Caco-2 (cell line): ENCODE measurements around the gene LYZL4. TPM values are rescaled to one million over a fixed set of nuclear protein-coding genes. Genes with fewer than 3 reads are reported as not detected.

ENCODE experiments used
- BruUV-seq: library from RNA; stranded (reverse); fragments of 400-500 nt; replicated peaks from 2 replicates; lab custom pipeline; 2021; lab: Mats Ljungman, UMichigan
- CTCF ChIA-PET: fragments of 300-600 bp; sonication (Branson Sonifier 250); formaldehyde crosslinking; loops from one replicate; lab custom pipeline; 2022; ENCODE audit warnings: antibody characterized with exemption; lab: Charles Lee
- POLR2A ChIA-PET: fragments of 300-600 bp; sonication (Branson Sonifier 250); formaldehyde crosslinking; loops from one replicate; lab custom pipeline; 2022; ENCODE audit warnings: antibody characterized with exemption; lab: Charles Lee
- DNase-seq, 2 experiments: peaks; one replicate each; pipeline versions ENCODE4 v3.0.0 to v3.0.0-alpha.2; 2020 to 2022
- H3K27me3 ChIP-seq: replicated peaks from 2 replicates; pipeline ENCODE4 v1.6.0; 2011; ENCODE audit warnings: low read length; ENCODE audit not compliant: control insufficient read depth, insufficient read depth
- H3K36me3 ChIP-seq: 2 replicates; pipeline ENCODE4 v1.5.1; 2011; ENCODE audit warnings: low read length; ENCODE audit not compliant: control insufficient read depth, insufficient read depth
- H3K4me1 ChIP-seq: fragments of 250-450 bp; sonication (Bioruptor Pico); 2 replicates; pipeline ENCODE4 v1.5.1; 2020; ENCODE audit warnings: mild to moderate bottlenecking
- H3K4me3 ChIP-seq: 2 replicates; pipeline ENCODE4 v1.5.1; 2011; ENCODE audit warnings: low read depth, mild to moderate bottlenecking, control low read depth, low read length
- H3K9me3 ChIP-seq: fragments of 250-450 bp; sonication (Bioruptor Pico); 2 replicates; pipeline ENCODE4 v1.5.1; 2020; ENCODE audit warnings: mild to moderate bottlenecking, moderate library complexity
- H3K27ac Mint-ChIP-seq: one replicate; pipeline ENCODE4 v1.8.0; 2022; ENCODE audit warnings: mixed read lengths; ENCODE audit not compliant: unreplicated experiment
- H3K27me3 Mint-ChIP-seq: one replicate; pipeline ENCODE4 v1.8.0; 2022; ENCODE audit warnings: mixed read lengths; ENCODE audit not compliant: insufficient read depth, unreplicated experiment
- H3K36me3 Mint-ChIP-seq: one replicate; pipeline ENCODE4 v1.8.0; 2022; ENCODE audit warnings: mild to moderate bottlenecking, mixed read lengths; ENCODE audit not compliant: insufficient read depth, unreplicated experiment
- H3K4me1 Mint-ChIP-seq: one replicate; pipeline ENCODE4 v1.8.0; 2022; ENCODE audit warnings: low read depth, mixed read lengths; ENCODE audit not compliant: unreplicated experiment
- H3K4me3 Mint-ChIP-seq: one replicate; pipeline ENCODE4 v1.8.0; 2022; ENCODE audit warnings: mild to moderate bottlenecking, moderate library complexity, mixed read lengths; ENCODE audit not compliant: unreplicated experiment
- H3K9me3 Mint-ChIP-seq: one replicate; pipeline ENCODE4 v1.8.0; 2022; ENCODE audit warnings: mixed read lengths; ENCODE audit not compliant: unreplicated experiment
- intact Hi-C: fragments of 100-400 bp; cut with micrococcal nuclease; formaldehyde crosslinking; loops from one replicate; pipeline ENCODE4 v1.10.0; 2022; ENCODE audit not compliant: unreplicated experiment
- total RNA-seq: library from RNA; stranded (reverse); gene quantifications from 2 replicates; pipeline ENCODE4 v1.2.3, GENCODE V29; 2022
- TF ChIP-seq, protein P1 (sequence below), 2 experiments: fragments of 200-600 bp in 1 of 2; IDR thresholded peaks; 1 replicate in 1 of 2; 2 replicates in 1 of 2; pipeline versions ENCODE4 v1.5.1 to v1.8.0; 2011 to 2022; ENCODE audit warnings: antibody characterized with exemption in 1 of 2, control low read depth in 1 of 2, inconsistent platforms in 1 of 2, low read depth in 1 of 2, low read length in 1 of 2, mild to moderate bottlenecking in 1 of 2, moderate library complexity in 1 of 2; ENCODE audit not compliant: insufficient read depth in 1 of 2, severe bottlenecking in 1 of 2, unreplicated experiment in 1 of 2

Gene LYZL4
- total RNA-seq, 1 experiment from 2014 or later = not detected

DNA sequence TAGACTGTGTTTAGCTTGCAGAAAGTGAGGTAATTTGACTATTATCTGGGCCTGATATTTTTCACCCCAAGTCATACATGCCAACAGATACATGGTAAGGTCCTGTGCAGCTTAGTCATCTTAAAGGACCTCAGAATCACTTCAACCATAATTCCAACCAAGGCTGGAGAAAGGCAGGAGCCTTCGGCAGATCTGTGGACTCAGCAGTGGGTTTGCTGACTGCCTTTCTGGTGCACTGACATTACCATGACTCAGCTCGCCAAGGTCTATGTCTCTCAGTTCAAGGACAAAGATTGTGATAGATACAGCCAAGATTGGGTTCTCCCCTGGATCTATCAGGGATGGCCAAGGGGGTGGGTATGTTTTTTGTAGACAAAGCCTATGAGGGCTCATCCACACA is 32.7 kb downstream of the LYZL4 start:
- intact Hi-C loops = no loop called here
- no peaks in the 10 kb centered on the region for H3K9me3 ChIP-seq
- ChIA-PET CTCF (no interaction called here), POLR2A (no interaction called here)
- no peak overlapping the region for H3K4me3 Mint-ChIP-seq
- TF ChIP-seq, protein P1, sequence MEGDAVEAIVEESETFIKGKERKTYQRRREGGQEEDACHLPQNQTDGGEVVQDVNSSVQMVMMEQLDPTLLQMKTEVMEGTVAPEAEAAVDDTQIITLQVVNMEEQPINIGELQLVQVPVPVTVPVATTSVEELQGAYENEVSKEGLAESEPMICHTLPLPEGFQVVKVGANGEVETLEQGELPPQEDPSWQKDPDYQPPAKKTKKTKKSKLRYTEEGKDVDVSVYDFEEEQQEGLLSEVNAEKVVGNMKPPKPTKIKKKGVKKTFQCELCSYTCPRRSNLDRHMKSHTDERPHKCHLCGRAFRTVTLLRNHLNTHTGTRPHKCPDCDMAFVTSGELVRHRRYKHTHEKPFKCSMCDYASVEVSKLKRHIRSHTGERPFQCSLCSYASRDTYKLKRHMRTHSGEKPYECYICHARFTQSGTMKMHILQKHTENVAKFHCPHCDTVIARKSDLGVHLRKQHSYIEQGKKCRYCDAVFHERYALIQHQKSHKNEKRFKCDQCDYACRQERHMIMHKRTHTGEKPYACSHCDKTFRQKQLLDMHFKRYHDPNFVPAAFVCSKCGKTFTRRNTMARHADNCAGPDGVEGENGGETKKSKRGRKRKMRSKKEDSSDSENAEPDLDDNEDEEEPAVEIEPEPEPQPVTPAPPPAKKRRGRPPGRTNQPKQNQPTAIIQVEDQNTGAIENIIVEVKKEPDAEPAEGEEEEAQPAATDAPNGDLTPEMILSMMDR (IDR thresholded peaks at IDR 0.05; ENCODE audit: insufficient read depth in 1 of 2, low read depth in 1 of 2, low read length in 1 of 2, severe bottlenecking in 1 of 2, unreplicated experiment in 1 of 2) = no peak
- no peaks in the 10 kb centered on the region for H3K9me3 Mint-ChIP-seq
- no peak overlapping the region for H3K4me3 ChIP-seq
- no peaks in the 10 kb centered on the region for H3K27me3 ChIP-seq
- BruUV-seq = no TSS peak
- H3K4me1 Mint-ChIP-seq = no peaks in the 10 kb centered on the region
- no peaks in the 10 kb centered on the region for H3K36me3 ChIP-seq
- H3K27me3 Mint-ChIP-seq = peaks cover 10% of the 10 kb centered on the region
- H3K36me3 Mint-ChIP-seq = no peaks in the 10 kb centered on the region
- H3K4me1 ChIP-seq = no peaks in the 10 kb centered on the region
- H3K27ac Mint-ChIP-seq = no peak overlapping the region
- DNase-seq = no peak

GRCh38 chr3:42376344-42376798 is 34.0 kb downstream of the LYZL4 start:
- Mint-ChIP-seq H3K27me3 (peaks cover 17% of the 10 kb centered on the region), H3K4me3 (no peak overlapping the region), H3K36me3 (no peaks in the 10 kb centered on the region), H3K4me1 (no peaks in the 10 kb centered on the region), H3K9me3 (no peaks in the 10 kb centered on the region), H3K27ac (no peak overlapping the region)
- TF ChIP-seq, protein P1 (IDR thresholded peaks at IDR 0.05; ENCODE audit: insufficient read depth in 1 of 2, low read depth in 1 of 2, low read length in 1 of 2, severe bottlenecking in 1 of 2, unreplicated experiment in 1 of 2) = no peak
- ChIA-PET POLR2A (no interaction called here), CTCF (no interaction called here)
- no TSS peak for BruUV-seq
- H3K9me3 ChIP-seq = no peaks in the 10 kb centered on the region
- no peaks in the 10 kb centered on the region for H3K4me1 ChIP-seq
- H3K36me3 ChIP-seq = no peaks in the 10 kb centered on the region
- no peaks in the 10 kb centered on the region for H3K27me3 ChIP-seq
- intact Hi-C loops = no loop called here
- no peak overlapping the region for H3K4me3 ChIP-seq
- DNase-seq = no peak

DNA sequence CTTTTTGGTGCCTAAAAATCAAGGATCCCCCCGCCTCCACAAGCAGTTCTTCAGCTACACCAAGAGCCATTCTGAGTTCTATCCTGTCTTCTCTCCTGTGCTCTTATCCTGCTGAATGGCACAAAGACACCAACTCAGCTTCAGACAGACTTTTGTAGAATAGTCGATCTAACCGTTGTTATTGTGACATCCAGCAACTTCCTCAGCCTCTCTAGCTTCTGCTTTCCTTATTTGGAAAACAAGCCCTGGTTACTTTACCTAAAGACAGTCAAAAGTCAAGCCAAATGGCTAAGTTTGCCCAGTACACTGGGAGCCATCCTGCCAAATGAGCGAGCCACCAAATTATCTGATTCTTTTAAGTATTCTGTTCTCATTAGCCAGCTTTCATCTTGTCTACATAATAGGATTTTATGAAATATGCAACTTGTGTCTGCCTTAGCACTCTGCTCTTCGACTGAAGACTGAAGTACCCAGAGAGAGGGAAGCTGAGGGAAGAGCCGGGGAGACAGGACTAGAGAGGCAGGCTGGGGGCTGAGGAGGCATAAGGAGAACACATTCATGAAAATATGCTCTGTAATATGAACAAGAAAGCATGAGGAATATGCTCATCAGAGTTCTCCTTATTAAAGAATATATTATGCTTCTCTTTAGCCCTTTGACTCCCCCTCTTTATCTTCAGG is 35.1 kb downstream of the LYZL4 start:
- BruUV-seq = no TSS peak
- ChIA-PET CTCF (no interaction called here), POLR2A (no interaction called here)
- intact Hi-C loops = no loop called here
- DNase-seq = no peak
- Mint-ChIP-seq H3K4me1 (no peaks in the 10 kb centered on the region), H3K27me3 (peaks cover 24% of the 10 kb centered on the region), H3K4me3 (no peak overlapping the region), H3K36me3 (no peaks in the 10 kb centered on the region), H3K27ac (no peak overlapping the region), H3K9me3 (peaks cover 10% of the 10 kb centered on the region)
- no peak overlapping the region for H3K4me3 ChIP-seq
- TF ChIP-seq, protein P1 (IDR thresholded peaks at IDR 0.05; ENCODE audit: insufficient read depth in 1 of 2, low read depth in 1 of 2, low read length in 1 of 2, severe bottlenecking in 1 of 2, unreplicated experiment in 1 of 2) = no peak
- H3K36me3 ChIP-seq = no peaks in the 10 kb centered on the region
- H3K27me3 ChIP-seq = no peaks in the 10 kb centered on the region
- no peaks in the 10 kb centered on the region for H3K4me1 ChIP-seq
- H3K9me3 ChIP-seq = no peaks in the 10 kb centered on the region
